GM10266 (cell line): Measurements from ENCODE around the gene DHRS13.

Experiments
- DNase-seq: peaks from one replicate; pipeline ENCODE4 v3.0.0; 2012; ENCODE audit errors: extremely low spot score
- TF ChIP-seq, protein P1 (sequence below): IDR thresholded peaks from 2 replicates; pipeline ENCODE4 v1.5.1; 2012; ENCODE audit warnings: mild to moderate bottlenecking, low read depth; ENCODE audit not compliant: control insufficient read depth, insufficient read depth; ENCODE audit errors: missing control alignments

The DHRS13 gene

GRCh38 chr17:28917029-28917428 is 14.2 kb upstream of the DHRS13 start:
- TF ChIP-seq, protein P1, sequence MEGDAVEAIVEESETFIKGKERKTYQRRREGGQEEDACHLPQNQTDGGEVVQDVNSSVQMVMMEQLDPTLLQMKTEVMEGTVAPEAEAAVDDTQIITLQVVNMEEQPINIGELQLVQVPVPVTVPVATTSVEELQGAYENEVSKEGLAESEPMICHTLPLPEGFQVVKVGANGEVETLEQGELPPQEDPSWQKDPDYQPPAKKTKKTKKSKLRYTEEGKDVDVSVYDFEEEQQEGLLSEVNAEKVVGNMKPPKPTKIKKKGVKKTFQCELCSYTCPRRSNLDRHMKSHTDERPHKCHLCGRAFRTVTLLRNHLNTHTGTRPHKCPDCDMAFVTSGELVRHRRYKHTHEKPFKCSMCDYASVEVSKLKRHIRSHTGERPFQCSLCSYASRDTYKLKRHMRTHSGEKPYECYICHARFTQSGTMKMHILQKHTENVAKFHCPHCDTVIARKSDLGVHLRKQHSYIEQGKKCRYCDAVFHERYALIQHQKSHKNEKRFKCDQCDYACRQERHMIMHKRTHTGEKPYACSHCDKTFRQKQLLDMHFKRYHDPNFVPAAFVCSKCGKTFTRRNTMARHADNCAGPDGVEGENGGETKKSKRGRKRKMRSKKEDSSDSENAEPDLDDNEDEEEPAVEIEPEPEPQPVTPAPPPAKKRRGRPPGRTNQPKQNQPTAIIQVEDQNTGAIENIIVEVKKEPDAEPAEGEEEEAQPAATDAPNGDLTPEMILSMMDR = no peak
- DNase-seq = no peak

DNA sequence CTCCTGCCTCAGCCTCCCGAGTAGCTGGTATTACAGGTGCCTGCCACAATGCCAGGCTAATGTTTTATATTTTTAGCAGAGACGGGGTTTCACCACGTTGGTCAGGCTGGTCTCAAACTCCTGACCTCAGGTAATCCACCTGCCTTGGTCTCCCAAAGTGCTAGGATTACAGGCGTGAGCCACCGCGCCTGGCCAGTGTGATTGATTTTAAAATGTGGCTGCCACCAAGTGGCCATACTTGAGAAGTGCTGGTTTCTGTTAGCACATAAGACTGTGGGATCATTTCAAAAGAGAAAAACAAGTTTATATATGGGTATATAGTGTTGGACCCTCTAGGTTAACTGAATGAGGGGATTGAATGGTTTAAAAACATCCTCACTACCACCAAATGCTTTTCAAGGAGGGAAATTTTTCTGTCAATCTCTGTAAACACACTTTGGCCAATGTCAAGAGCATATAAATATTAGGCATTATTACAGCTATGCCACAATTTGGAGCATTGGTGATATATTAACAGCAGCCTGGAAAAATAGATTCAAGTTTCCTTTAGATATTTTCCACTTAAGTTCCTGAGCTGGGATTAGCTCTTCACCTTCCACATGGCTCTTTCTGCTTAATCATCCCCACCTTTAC is 13.5 kb upstream of the DHRS13 start:
- DNase-seq = no peak
- TF ChIP-seq, protein P1 = peak; percentile 63

GRCh38 chr17:28912938-28913333 is 10.1 kb upstream of the DHRS13 start:
- TF ChIP-seq, protein P1 = no peak
- DNase-seq = no peak

- DNase-seq = no peak
These were observed 9.5 kb upstream of the DHRS13 start for GRCh38 chr17:28912281-28912937.

DNA sequence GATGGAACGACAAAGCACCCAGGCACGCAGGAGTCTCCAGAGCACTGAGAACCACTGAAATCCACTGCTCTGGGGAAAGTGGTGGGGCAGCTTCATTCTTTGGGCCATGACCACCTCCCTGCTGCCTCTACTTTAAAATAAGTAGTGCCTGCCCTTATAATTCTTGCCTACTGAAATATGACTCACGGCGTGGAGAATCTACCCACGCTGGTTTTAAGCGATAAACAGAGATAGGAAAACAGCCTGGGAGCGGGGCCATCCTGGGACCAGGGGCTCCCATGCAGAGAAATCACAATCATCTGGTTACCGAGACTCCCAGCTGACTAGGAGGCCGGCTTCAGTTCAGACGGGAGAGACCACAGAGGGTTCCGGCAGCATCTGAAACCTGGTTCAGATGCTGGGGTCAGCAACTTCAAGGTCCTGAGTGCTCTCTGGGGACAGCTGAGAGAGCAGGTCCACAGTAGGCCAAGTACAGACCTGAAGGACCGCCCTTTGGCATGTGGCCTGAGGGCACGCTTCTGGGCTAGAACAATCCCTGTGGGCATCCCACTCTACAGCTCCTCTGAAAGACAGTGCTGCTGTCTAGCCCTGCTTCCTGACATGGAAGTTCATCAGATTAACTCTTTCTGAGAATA is 8.6 kb upstream of the DHRS13 start:
- DNase-seq = no peak
- TF ChIP-seq, protein P1 = no peak

More at GRCh38 chr17:28912281-28912937, 9.5 kb upstream of the DHRS13 start:
- TF ChIP-seq, protein P1 = no peak

GRCh38 chr17:28910534-28910933 is 7.7 kb upstream of the DHRS13 start:
- TF ChIP-seq, protein P1 = no peak
- DNase-seq = no peak
